Activated naive CD8-positive, alpha-beta T cell (primary cell): ENCODE measurements around the gene NR2C2.

Experiments used
- H3K27ac Mint-ChIP-seq: one replicate; pipeline ENCODE4 v1.8.0; 2021; ENCODE audit warnings: mixed read lengths
- H3K27me3 Mint-ChIP-seq: one replicate; pipeline ENCODE4 v1.8.0; 2021; ENCODE audit warnings: mixed read lengths
- H3K36me3 Mint-ChIP-seq: one replicate; pipeline ENCODE4 v1.8.0; 2021; ENCODE audit warnings: mixed read lengths
- H3K4me1 Mint-ChIP-seq: one replicate; pipeline ENCODE4 v1.8.0; 2021; ENCODE audit warnings: low read depth, mixed read lengths
- H3K4me3 Mint-ChIP-seq: one replicate; pipeline ENCODE4 v1.8.0; 2021; ENCODE audit warnings: mild to moderate bottlenecking, mixed read lengths
- H3K9me3 Mint-ChIP-seq: one replicate; pipeline ENCODE4 v1.8.0; 2021; ENCODE audit warnings: low read depth, mixed read lengths

NR2C2 gene

GRCh38 chr3:15065550-15066007, 118.2 kb downstream of the NR2C2 start:
- H3K27ac Mint-ChIP-seq, result peak overlapping the region; percentile 98
- H3K4me3 Mint-ChIP-seq, result peak overlapping the region; percentile 96
- peaks cover 9% of the 10 kb centered on the region for H3K36me3 Mint-ChIP-seq
- H3K27me3 Mint-ChIP-seq, result no peaks in the 10 kb centered on the region
- no peaks in the 10 kb centered on the region for H3K9me3 Mint-ChIP-seq
- peaks cover 28% of the 10 kb centered on the region for H3K4me1 Mint-ChIP-seq

GRCh38 chr3:15066467-15066866, 119.1 kb downstream of the NR2C2 start:
- Mint-ChIP-seq H3K27ac (peak overlapping the region; percentile 55), H3K9me3 (no peaks in the 10 kb centered on the region), H3K4me3 (peak overlapping the region; percentile 46), H3K27me3 (no peaks in the 10 kb centered on the region), H3K36me3 (peaks cover 10% of the 10 kb centered on the region), H3K4me1 (peaks cover 26% of the 10 kb centered on the region)

- Mint-ChIP-seq H3K36me3 (peaks cover 12% of the 10 kb centered on the region), H3K27me3 (no peaks in the 10 kb centered on the region), H3K27ac (no peak overlapping the region), H3K4me3 (no peak overlapping the region), H3K9me3 (no peaks in the 10 kb centered on the region), H3K4me1 (peaks cover 15% of the 10 kb centered on the region)
These were observed 122.1 kb downstream of the NR2C2 start for GRCh38 chr3:15069441-15069840.

- no peak overlapping the region for H3K27ac Mint-ChIP-seq
- no peaks in the 10 kb centered on the region for H3K9me3 Mint-ChIP-seq
- H3K4me3 Mint-ChIP-seq, result no peak overlapping the region
- H3K27me3 Mint-ChIP-seq, result no peaks in the 10 kb centered on the region
- H3K4me1 Mint-ChIP-seq, result peaks cover 4% of the 10 kb centered on the region
- peaks cover 17% of the 10 kb centered on the region for H3K36me3 Mint-ChIP-seq
These were observed 124.3 kb downstream of the NR2C2 start for GRCh38 chr3:15071699-15072098.

GRCh38 chr3:15074500-15074899, 127.1 kb downstream of the NR2C2 start:
- Mint-ChIP-seq H3K4me3 (no peak overlapping the region), H3K27me3 (no peaks in the 10 kb centered on the region), H3K9me3 (no peaks in the 10 kb centered on the region), H3K4me1 (peaks cover 4% of the 10 kb centered on the region), H3K27ac (no peak overlapping the region), H3K36me3 (peaks cover 21% of the 10 kb centered on the region)

GRCh38 chr3:15079091-15079490, 131.7 kb downstream of the NR2C2 start:
- Mint-ChIP-seq H3K36me3 (peaks cover 28% of the 10 kb centered on the region), H3K27me3 (no peaks in the 10 kb centered on the region), H3K4me3 (no peak overlapping the region), H3K27ac (no peak overlapping the region), H3K9me3 (no peaks in the 10 kb centered on the region), H3K4me1 (no peaks in the 10 kb centered on the region)

- no peaks in the 10 kb centered on the region for H3K4me1 Mint-ChIP-seq
- no peaks in the 10 kb centered on the region for H3K9me3 Mint-ChIP-seq
- no peaks in the 10 kb centered on the region for H3K27me3 Mint-ChIP-seq
- H3K36me3 Mint-ChIP-seq, result peaks cover 22% of the 10 kb centered on the region
- no peak overlapping the region for H3K4me3 Mint-ChIP-seq
- H3K27ac Mint-ChIP-seq, result peak overlapping the region; percentile 0
These were observed 134.7 kb downstream of the NR2C2 start for GRCh38 chr3:15081960-15082664.

- Mint-ChIP-seq H3K27ac (no peak overlapping the region), H3K36me3 (peaks cover 22% of the 10 kb centered on the region)
These were observed 135.9 kb downstream of the NR2C2 start for GRCh38 chr3:15083252-15083651.

GRCh38 chr3:15086263-15086662, 138.9 kb downstream of the NR2C2 start:
- peaks cover 19% of the 10 kb centered on the region for H3K36me3 Mint-ChIP-seq
- no peak overlapping the region for H3K27ac Mint-ChIP-seq
- H3K4me3 Mint-ChIP-seq, result no peak overlapping the region
- H3K4me1 Mint-ChIP-seq, result peaks cover under 1% of the 10 kb centered on the region
- no peaks in the 10 kb centered on the region for H3K9me3 Mint-ChIP-seq
- no peaks in the 10 kb centered on the region for H3K27me3 Mint-ChIP-seq

More at GRCh38 chr3:15083252-15083651, 135.9 kb downstream of the NR2C2 start:
- H3K27me3 Mint-ChIP-seq, result no peaks in the 10 kb centered on the region
- no peak overlapping the region for H3K4me3 Mint-ChIP-seq
- no peaks in the 10 kb centered on the region for H3K9me3 Mint-ChIP-seq
- H3K4me1 Mint-ChIP-seq, result no peaks in the 10 kb centered on the region

- H3K27me3 Mint-ChIP-seq, result no peaks in the 10 kb centered on the region
- H3K4me3 Mint-ChIP-seq, result no peak overlapping the region
- peaks cover 18% of the 10 kb centered on the region for H3K36me3 Mint-ChIP-seq
- H3K27ac Mint-ChIP-seq, result no peak overlapping the region
- H3K9me3 Mint-ChIP-seq, result no peaks in the 10 kb centered on the region
- H3K4me1 Mint-ChIP-seq, result peaks cover 1% of the 10 kb centered on the region
These were observed 139.3 kb downstream of the NR2C2 start for GRCh38 chr3:15086699-15087098.

GRCh38 chr3:15089201-15089600, 141.8 kb downstream of the NR2C2 start:
- Mint-ChIP-seq H3K36me3 (peaks cover 9% of the 10 kb centered on the region), H3K9me3 (no peaks in the 10 kb centered on the region), H3K27ac (no peak overlapping the region), H3K27me3 (no peaks in the 10 kb centered on the region), H3K4me3 (no peak overlapping the region), H3K4me1 (peaks cover 3% of the 10 kb centered on the region)

GRCh38 chr3:15091575-15091974, 144.2 kb downstream of the NR2C2 start:
- no peak overlapping the region for H3K27ac Mint-ChIP-seq
- H3K36me3 Mint-ChIP-seq, result peaks cover 13% of the 10 kb centered on the region
- H3K4me3 Mint-ChIP-seq, result no peak overlapping the region
- H3K27me3 Mint-ChIP-seq, result no peaks in the 10 kb centered on the region
- no peaks in the 10 kb centered on the region for H3K9me3 Mint-ChIP-seq
- peaks cover 6% of the 10 kb centered on the region for H3K4me1 Mint-ChIP-seq

GRCh38 chr3:15092686-15093085, 145.3 kb downstream of the NR2C2 start:
- peaks cover 13% of the 10 kb centered on the region for H3K4me1 Mint-ChIP-seq
- H3K27me3 Mint-ChIP-seq, result no peaks in the 10 kb centered on the region
- H3K9me3 Mint-ChIP-seq, result no peaks in the 10 kb centered on the region
- H3K27ac Mint-ChIP-seq, result no peak overlapping the region
- H3K4me3 Mint-ChIP-seq, result no peak overlapping the region
- H3K36me3 Mint-ChIP-seq, result peaks cover 13% of the 10 kb centered on the region

GRCh38 chr3:15094187-15094875, 146.9 kb downstream of the NR2C2 start:
- H3K27ac Mint-ChIP-seq, result no peak overlapping the region
- no peak overlapping the region for H3K4me3 Mint-ChIP-seq
- H3K4me1 Mint-ChIP-seq, result peaks cover 25% of the 10 kb centered on the region
- H3K9me3 Mint-ChIP-seq, result no peaks in the 10 kb centered on the region
- H3K27me3 Mint-ChIP-seq, result no peaks in the 10 kb centered on the region
- peaks cover 13% of the 10 kb centered on the region for H3K36me3 Mint-ChIP-seq

- Mint-ChIP-seq H3K36me3 (peaks cover 9% of the 10 kb centered on the region), H3K27me3 (no peaks in the 10 kb centered on the region), H3K27ac (no peak overlapping the region), H3K4me3 (no peak overlapping the region), H3K9me3 (no peaks in the 10 kb centered on the region), H3K4me1 (peaks cover 31% of the 10 kb centered on the region)
These were observed 148.7 kb downstream of the NR2C2 start for GRCh38 chr3:15096046-15096445.
